ENCODE data around the gene ZNF536.

- no peak for TF ChIP-seq POLR2A (IDR thresholded peaks at IDR 0.05)
- no peak for TF ChIP-seq CTCF (IDR thresholded peaks at IDR 0.05)
- TF ChIP-seq POLR2AphosphoS5 (IDR thresholded peaks at IDR 0.05), result no peak
- no peak for TF ChIP-seq EP300 (IDR thresholded peaks at IDR 0.05)
Measured at GRCh38 chr19:30428092-30428680, 56.0 kb downstream of the ZNF536 start.
